Glomerular visceral epithelial cell (primary cell): ENCODE results near the gene ADAP1.

ENCODE experiments used
- DNase-seq: peaks from one replicate; pipeline ENCODE4 v3.0.0-alpha.2; 2016; ENCODE audit errors: extremely low spot score

The ADAP1 gene

GRCh38 chr7:922334-923107, 32.0 kb downstream of the ADAP1 start:
- DNase-seq = no peak

GRCh38 chr7:921581-922333, 32.7 kb downstream of the ADAP1 start:
- no peak for DNase-seq

- no peak for DNase-seq
These were observed 33.4 kb downstream of the ADAP1 start for GRCh38 chr7:921071-921461.

GRCh38 chr7:920351-921070, 34.0 kb downstream of the ADAP1 start:
- no peak for DNase-seq

- no peak for DNase-seq
These were observed 34.5 kb downstream of the ADAP1 start for GRCh38 chr7:919924-920341.

GRCh38 chr7:919114-919442, 35.4 kb downstream of the ADAP1 start:
- no peak for DNase-seq

GRCh38 chr7:918441-919113, 35.9 kb downstream of the ADAP1 start:
- DNase-seq = no peak

GRCh38 chr7:918118-918425, 36.4 kb downstream of the ADAP1 start:
- no peak for DNase-seq

GRCh38 chr7:917255-918117, 37.0 kb downstream of the ADAP1 start:
- DNase-seq = no peak

- no peak for DNase-seq
These were observed 38.1 kb downstream of the ADAP1 start for GRCh38 chr7:916291-916941.

GRCh38 chr7:915291-916218, 38.9 kb downstream of the ADAP1 start:
- no peak for DNase-seq

GRCh38 chr7:914521-915194, 39.8 kb downstream of the ADAP1 start:
- no peak for DNase-seq

GRCh38 chr7:913736-914520, 40.6 kb downstream of the ADAP1 start:
- no peak for DNase-seq

GRCh38 chr7:911791-912480, 42.5 kb downstream of the ADAP1 start:
- no peak for DNase-seq

GRCh38 chr7:910931-911431, 43.5 kb downstream of the ADAP1 start:
- no peak for DNase-seq

GRCh38 chr7:910441-910861, 44.0 kb downstream of the ADAP1 start:
- DNase-seq = no peak
